ENCODE data around the gene FAM20C. TPM values are rescaled to one million over a fixed set of nuclear protein-coding genes. Genes with fewer than 3 reads are reported as not detected.

The FAM20C gene
- total and polyA plus RNA-seq, 4 donors, result 17.3 to 86.9 (median 45.9) TPM

DNA sequence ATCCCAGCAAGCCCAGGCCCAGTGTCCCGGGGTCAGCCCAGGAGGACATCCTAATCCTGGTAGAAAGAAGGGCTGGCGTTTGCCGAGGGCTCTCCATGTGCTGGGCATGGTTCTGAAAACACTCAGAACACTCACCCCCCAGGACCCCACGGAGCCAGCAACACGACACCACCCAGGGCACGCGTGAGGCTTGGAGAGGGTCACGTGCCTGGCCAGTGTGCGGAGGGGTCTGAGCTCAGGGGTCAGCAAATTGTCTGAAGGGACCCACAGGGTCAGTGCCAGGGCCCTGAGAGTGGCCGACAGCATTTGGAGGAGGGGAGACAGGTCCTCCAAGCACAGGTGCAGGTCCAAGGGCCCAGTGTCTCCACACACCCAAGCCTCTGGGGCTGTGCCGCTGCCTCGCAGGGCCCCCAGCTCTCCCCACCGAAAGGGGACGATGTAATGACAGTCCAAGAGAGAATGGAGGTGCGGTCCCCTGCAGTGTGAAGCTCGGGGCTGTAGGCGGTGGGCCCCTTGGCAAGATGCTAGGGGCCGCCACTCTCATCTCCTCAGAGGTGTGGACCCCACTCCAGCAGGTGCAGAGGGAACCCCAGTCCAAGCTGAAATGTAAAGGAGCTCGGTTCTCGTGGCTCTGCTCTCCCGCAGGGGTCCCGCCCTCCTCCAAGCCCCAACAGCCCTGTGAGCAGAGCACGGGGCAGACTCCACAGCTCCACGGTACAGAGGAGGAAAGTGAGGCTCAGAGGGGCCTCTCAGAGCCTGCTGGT, 105.4 kb downstream of the FAM20C start:
- no peaks in the 10 kb centered on the region for H3K36me3 ChIP-seq (ENCODE audit: control insufficient read depth in 4 of 4, insufficient read depth in 4 of 4, low read length in 4 of 4)
- H3K27me3 ChIP-seq (ENCODE audit: control insufficient read depth in 3 of 3, insufficient read depth in 3 of 3, low read length in 2 of 3), result peaks cover 3 to 18% (median 16%) of the 10 kb centered on the region in 3 donors
- H3K9me3 ChIP-seq (ENCODE audit: control insufficient read depth in 4 of 4, insufficient read depth in 3 of 4, low read length in 3 of 4), result no peaks in the 10 kb centered on the region
- DNase-seq, result no peak
- no peak overlapping the region for H3K9ac ChIP-seq (ENCODE audit: insufficient read depth in 1 of 2, low read length in 2 of 2)
- no peaks in the 10 kb centered on the region for H3K4me1 ChIP-seq (ENCODE audit: control insufficient read depth in 5 of 5, insufficient read depth in 5 of 5, low read length in 5 of 5)
- TF ChIP-seq, protein P1, sequence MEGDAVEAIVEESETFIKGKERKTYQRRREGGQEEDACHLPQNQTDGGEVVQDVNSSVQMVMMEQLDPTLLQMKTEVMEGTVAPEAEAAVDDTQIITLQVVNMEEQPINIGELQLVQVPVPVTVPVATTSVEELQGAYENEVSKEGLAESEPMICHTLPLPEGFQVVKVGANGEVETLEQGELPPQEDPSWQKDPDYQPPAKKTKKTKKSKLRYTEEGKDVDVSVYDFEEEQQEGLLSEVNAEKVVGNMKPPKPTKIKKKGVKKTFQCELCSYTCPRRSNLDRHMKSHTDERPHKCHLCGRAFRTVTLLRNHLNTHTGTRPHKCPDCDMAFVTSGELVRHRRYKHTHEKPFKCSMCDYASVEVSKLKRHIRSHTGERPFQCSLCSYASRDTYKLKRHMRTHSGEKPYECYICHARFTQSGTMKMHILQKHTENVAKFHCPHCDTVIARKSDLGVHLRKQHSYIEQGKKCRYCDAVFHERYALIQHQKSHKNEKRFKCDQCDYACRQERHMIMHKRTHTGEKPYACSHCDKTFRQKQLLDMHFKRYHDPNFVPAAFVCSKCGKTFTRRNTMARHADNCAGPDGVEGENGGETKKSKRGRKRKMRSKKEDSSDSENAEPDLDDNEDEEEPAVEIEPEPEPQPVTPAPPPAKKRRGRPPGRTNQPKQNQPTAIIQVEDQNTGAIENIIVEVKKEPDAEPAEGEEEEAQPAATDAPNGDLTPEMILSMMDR (IDR thresholded peaks at IDR 0.05; ENCODE audit: control extremely low read depth, extremely low read depth), result no peak
- H3K4me3 ChIP-seq, result no peak overlapping the region
- no peak for ATAC-seq (ENCODE audit: insufficient read depth, low FRiP score)
- WGBS, 2 donors, result 85 to 89% methylated on average over 24 of the region's 24 CpGs
- H3K27ac ChIP-seq (ENCODE audit: low read depth in 1 of 2, low read length in 1 of 2), result no peak overlapping the region

DNA sequence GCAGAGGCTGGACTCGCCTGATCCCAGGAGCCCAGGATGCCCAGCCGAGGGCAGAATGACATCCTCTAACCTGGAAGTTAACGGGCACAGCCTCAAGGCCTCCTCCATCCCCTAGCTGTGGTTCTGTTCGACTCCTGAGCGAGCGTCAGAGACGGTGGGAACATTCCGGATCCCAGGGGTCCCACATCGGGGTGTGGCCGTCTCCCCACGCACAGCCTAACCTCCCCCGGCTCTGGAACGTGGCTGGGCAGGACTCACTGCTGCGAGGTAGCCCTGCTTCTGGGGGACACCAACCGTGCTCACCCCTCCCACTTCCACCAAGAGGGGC, 106.0 kb downstream of the FAM20C start:
- H3K27me3 ChIP-seq (ENCODE audit: control insufficient read depth in 3 of 3, insufficient read depth in 3 of 3, low read length in 2 of 3), result peaks cover 3 to 13% (median 11%) of the 10 kb centered on the region in 3 donors
- no peak for ATAC-seq (ENCODE audit: insufficient read depth, low FRiP score)

DNA sequence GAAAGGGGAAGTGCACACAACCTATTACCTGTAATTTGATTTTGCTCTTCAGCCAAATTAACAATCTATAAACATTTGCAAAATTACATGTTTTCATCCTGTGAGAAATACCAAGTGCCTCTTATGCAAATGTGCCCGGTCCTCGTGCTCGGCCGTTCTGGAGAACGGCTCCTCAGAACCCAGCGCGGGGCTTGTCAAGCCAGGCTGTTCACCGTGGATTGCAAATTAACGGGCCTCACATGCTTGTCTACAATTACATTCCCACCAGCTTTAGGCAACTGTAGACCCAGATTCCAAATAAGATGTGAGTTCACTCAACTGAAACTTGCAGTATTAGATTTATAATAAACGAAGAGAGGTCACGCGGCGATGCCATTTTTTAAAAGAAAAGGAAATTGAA, 106.4 kb downstream of the FAM20C start:
- WGBS, 2 donors, result 73 to 76% methylated on average over 13 of the region's 13 CpGs
- DNase-seq (no peak), ATAC-seq (ENCODE audit: insufficient read depth, low FRiP score) (no peak)
- Histone ChIP-seq H3K27ac (ENCODE audit: low read depth in 1 of 2, low read length in 1 of 2) (no peak overlapping the region), H3K9me3 (ENCODE audit: control insufficient read depth in 4 of 4, insufficient read depth in 3 of 4, low read length in 3 of 4) (no peaks in the 10 kb centered on the region), H3K36me3 (ENCODE audit: control insufficient read depth in 4 of 4, insufficient read depth in 4 of 4, low read length in 4 of 4) (no peaks in the 10 kb centered on the region), H3K4me3 (no peak overlapping the region), H3K9ac (ENCODE audit: insufficient read depth in 1 of 2, low read length in 2 of 2) (no peak overlapping the region), H3K27me3 (ENCODE audit: control insufficient read depth in 3 of 3, insufficient read depth in 3 of 3, low read length in 2 of 3) (peaks cover 3 to 9% (median 8%) of the 10 kb centered on the region in 3 donors), H3K4me1 (ENCODE audit: control insufficient read depth in 5 of 5, insufficient read depth in 5 of 5, low read length in 5 of 5) (no peaks in the 10 kb centered on the region)
- TF ChIP-seq, protein P1 (IDR thresholded peaks at IDR 0.05; ENCODE audit: control extremely low read depth, extremely low read depth), result no peak

More for the DNA sequence above, 106.0 kb downstream of the FAM20C start:
- no peak overlapping the region for H3K27ac ChIP-seq (ENCODE audit: low read depth in 1 of 2, low read length in 1 of 2)
- H3K4me3 ChIP-seq, result no peak overlapping the region
- no peaks in the 10 kb centered on the region for H3K4me1 ChIP-seq (ENCODE audit: control insufficient read depth in 5 of 5, insufficient read depth in 5 of 5, low read length in 5 of 5)
- H3K9me3 ChIP-seq (ENCODE audit: control insufficient read depth in 4 of 4, insufficient read depth in 3 of 4, low read length in 3 of 4), result no peaks in the 10 kb centered on the region
- no peak for DNase-seq
- WGBS, 2 donors, result 77 to 83% methylated on average over 15 of the region's 15 CpGs
- no peak overlapping the region for H3K9ac ChIP-seq (ENCODE audit: insufficient read depth in 1 of 2, low read length in 2 of 2)
- H3K36me3 ChIP-seq (ENCODE audit: control insufficient read depth in 4 of 4, insufficient read depth in 4 of 4, low read length in 4 of 4), result no peaks in the 10 kb centered on the region
- TF ChIP-seq, protein P1 (IDR thresholded peaks at IDR 0.05; ENCODE audit: control extremely low read depth, extremely low read depth), result no peak
